Omental fat pad (tissue), 4 donors: ENCODE results near the gene LANCL3. TPM values are rescaled to one million over a fixed set of nuclear protein-coding genes. Genes with fewer than 3 reads are reported as not detected.

Experiments used
- ATAC-seq: fragments of 150-250 bp; one replicate; pipeline ENCODE4 v1.9.1; 2016; ENCODE audit warnings: mild to moderate bottlenecking, moderate library complexity; ENCODE audit not compliant: low FRiP score
- DNase-seq: peaks from one replicate; pipeline ENCODE4 v3.0.0-alpha.2; 2019; ENCODE audit warnings: low spot score
- CTCF ChIP-seq, 3 donors: fragments of 450-650 bp; IDR thresholded peaks; one replicate each; pipeline ENCODE4 v1.5.1; 2016 to 2017; ENCODE audit warnings: antibody characterized with exemption in 3 of 3, mild to moderate bottlenecking in 3 of 3, moderate library complexity in 2 of 3
- total RNA-seq, 4 donors: library from RNA; depleted of rRNA; stranded (reverse); fragments of >200 nt; gene quantifications; one replicate each; pipeline ENCODE4 v1.1.0, GENCODE V29; 2016

Gene LANCL3
- total RNA-seq, 4 donors from 2014 or later = 0.09 to 0.72 (median 0.27) TPM

GRCh38 chrX:37658343-37659030 is 87.0 kb downstream of the LANCL3 start:
- no peak for TF ChIP-seq CTCF (IDR thresholded peaks at IDR 0.05)
- DNase-seq = no peak
- no peak for ATAC-seq

GRCh38 chrX:37659047-37659446 is 87.6 kb downstream of the LANCL3 start:
- ATAC-seq (no peak), DNase-seq (no peak)

GRCh38 chrX:37662181-37662580 is 90.7 kb downstream of the LANCL3 start:
- TF ChIP-seq CTCF (IDR thresholded peaks at IDR 0.05) = no peak
- DNase-seq (no peak), ATAC-seq (no peak)

More at GRCh38 chrX:37659047-37659446, 87.6 kb downstream of the LANCL3 start:
- TF ChIP-seq CTCF (IDR thresholded peaks at IDR 0.05) = no peak

DNA sequence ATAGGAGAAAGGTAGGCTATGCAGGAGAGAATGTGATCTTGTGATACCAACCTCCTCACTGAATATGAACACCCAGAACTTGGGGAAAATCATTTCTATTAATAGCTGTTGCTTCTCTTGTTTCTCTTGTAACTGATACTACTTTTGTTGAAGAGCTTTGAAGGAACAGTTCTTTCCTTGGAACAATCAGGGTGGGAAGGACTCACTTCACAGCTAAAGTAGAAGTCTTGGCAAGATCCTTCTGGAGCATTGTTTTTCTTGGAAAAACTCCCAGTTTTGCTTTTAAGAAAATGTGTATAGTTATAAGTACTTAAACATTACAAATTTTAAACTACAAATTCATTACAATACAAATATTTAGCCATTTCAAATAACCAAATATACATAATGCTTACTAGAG is 95.1 kb downstream of the LANCL3 start:
- no peak for TF ChIP-seq CTCF (IDR thresholded peaks at IDR 0.05)
- ATAC-seq = no peak
- no peak for DNase-seq

- DNase-seq (no peak), ATAC-seq (no peak)
- TF ChIP-seq CTCF (IDR thresholded peaks at IDR 0.05) = no peak
Observed at GRCh38 chrX:37667141-37667540, 95.7 kb downstream of the LANCL3 start.

- ATAC-seq = no peak
- no peak for DNase-seq
- no peak for TF ChIP-seq CTCF (IDR thresholded peaks at IDR 0.05)
Observed at GRCh38 chrX:37672563-37672962, 101.1 kb downstream of the LANCL3 start.

- ATAC-seq = no peak
- no peak for DNase-seq
- no peak for TF ChIP-seq CTCF (IDR thresholded peaks at IDR 0.05)
Observed at GRCh38 chrX:37676811-37677210, 105.3 kb downstream of the LANCL3 start.
